ENCODE data around the gene TMED8.

DNA sequence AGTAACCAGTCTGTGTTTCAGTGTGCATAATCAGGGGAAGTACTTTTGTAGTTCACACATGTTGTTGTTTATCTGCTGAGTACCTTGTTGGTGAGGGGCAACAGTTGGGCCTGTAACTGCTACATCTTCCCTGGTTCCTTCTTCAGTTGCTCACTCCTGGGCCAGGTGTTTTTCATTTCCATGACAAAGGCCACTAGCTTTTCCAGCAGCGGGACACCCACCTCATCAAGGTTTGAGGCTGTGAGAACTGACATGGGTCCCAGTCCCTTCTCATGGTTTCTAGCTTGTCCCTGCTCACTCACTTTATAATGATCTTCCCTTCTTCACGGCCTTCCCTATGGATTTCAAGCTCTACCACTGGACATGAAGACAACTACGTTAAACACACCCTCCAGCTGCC lies 48.0 kb upstream of the TMED8 start:
- TF ChIP-seq, protein P1, sequence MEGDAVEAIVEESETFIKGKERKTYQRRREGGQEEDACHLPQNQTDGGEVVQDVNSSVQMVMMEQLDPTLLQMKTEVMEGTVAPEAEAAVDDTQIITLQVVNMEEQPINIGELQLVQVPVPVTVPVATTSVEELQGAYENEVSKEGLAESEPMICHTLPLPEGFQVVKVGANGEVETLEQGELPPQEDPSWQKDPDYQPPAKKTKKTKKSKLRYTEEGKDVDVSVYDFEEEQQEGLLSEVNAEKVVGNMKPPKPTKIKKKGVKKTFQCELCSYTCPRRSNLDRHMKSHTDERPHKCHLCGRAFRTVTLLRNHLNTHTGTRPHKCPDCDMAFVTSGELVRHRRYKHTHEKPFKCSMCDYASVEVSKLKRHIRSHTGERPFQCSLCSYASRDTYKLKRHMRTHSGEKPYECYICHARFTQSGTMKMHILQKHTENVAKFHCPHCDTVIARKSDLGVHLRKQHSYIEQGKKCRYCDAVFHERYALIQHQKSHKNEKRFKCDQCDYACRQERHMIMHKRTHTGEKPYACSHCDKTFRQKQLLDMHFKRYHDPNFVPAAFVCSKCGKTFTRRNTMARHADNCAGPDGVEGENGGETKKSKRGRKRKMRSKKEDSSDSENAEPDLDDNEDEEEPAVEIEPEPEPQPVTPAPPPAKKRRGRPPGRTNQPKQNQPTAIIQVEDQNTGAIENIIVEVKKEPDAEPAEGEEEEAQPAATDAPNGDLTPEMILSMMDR (IDR thresholded peaks at IDR 0.05; ENCODE audit: low read depth, low read length, missing input control), result no peak
- no peak for TF ChIP-seq TAF1 (conservative IDR thresholded peaks at IDR 0.05)
- TF ChIP-seq, protein P2, sequence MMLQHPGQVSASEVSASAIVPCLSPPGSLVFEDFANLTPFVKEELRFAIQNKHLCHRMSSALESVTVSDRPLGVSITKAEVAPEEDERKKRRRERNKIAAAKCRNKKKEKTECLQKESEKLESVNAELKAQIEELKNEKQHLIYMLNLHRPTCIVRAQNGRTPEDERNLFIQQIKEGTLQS (IDR thresholded peaks at IDR 0.05), result no peak
- no peak for TF ChIP-seq YY1 (IDR thresholded peaks at IDR 0.05)
- no peak for TF ChIP-seq GABPA (IDR thresholded peaks at IDR 0.05 in 1 of 2, conservative IDR thresholded peaks at IDR 0.05 in 1 of 2)
- TF ChIP-seq HNF4A (conservative IDR thresholded peaks at IDR 0.05), result no peak
- TF ChIP-seq JUND (IDR thresholded peaks at IDR 0.05), result no peak
- no peak for TF ChIP-seq REST (IDR thresholded peaks at IDR 0.05)
- no peak for TF ChIP-seq HNF4G (IDR thresholded peaks at IDR 0.05)

All from liver (tissue), 3 donors.